Ishikawa (cell line): Measurements from ENCODE around the gene TECPR2.

Experiments
- CEBPB ChIP-seq: IDR thresholded peaks from 2 replicates; pipeline ENCODE4 v1.6.1; 2012
- CREB1 ChIP-seq: IDR thresholded peaks from 2 replicates; pipeline ENCODE4 v1.6.1; 2012; ENCODE audit warnings: low read depth
- EGR1 ChIP-seq: IDR thresholded peaks from 2 replicates; pipeline ENCODE4 v1.6.1; 2012
- EP300 ChIP-seq: IDR thresholded peaks from 2 replicates; pipeline ENCODE4 v1.6.1; 2012; ENCODE audit warnings: borderline replicate concordance
- FOXM1 ChIP-seq: IDR thresholded peaks from 2 replicates; pipeline ENCODE4 v1.6.1; 2012; ENCODE audit warnings: low read depth, borderline replicate concordance
- NFIC ChIP-seq: IDR thresholded peaks from 2 replicates; pipeline ENCODE4 v1.6.1; 2012
- RAD21 ChIP-seq: IDR thresholded peaks from 2 replicates; pipeline ENCODE4 v1.6.1; 2012; ENCODE audit warnings: low read depth
- REST ChIP-seq: IDR thresholded peaks from 2 replicates; pipeline ENCODE4 v1.6.1; 2012; ENCODE audit warnings: low read depth, mild to moderate bottlenecking
- TAF1 ChIP-seq: IDR thresholded peaks from 2 replicates; pipeline ENCODE4 v1.6.1; 2012; ENCODE audit warnings: low read depth, mild to moderate bottlenecking
- TCF12 ChIP-seq: IDR thresholded peaks from 2 replicates; pipeline ENCODE4 v1.6.1; 2012; ENCODE audit warnings: low read depth
- TEAD4 ChIP-seq: IDR thresholded peaks from 2 replicates; pipeline ENCODE4 v1.6.1; 2012
- YY1 ChIP-seq: IDR thresholded peaks from 2 replicates; pipeline ENCODE4 v1.6.1; 2012; ENCODE audit warnings: low read depth
- ZBTB7A ChIP-seq: IDR thresholded peaks from 2 replicates; pipeline ENCODE4 v1.6.1; 2012; ENCODE audit warnings: low read depth
- TF ChIP-seq, protein P1 (sequence below): IDR thresholded peaks from 2 replicates; pipeline ENCODE4 v1.6.1; 2012
- TF ChIP-seq, protein P2 (sequence below): IDR thresholded peaks from 2 replicates; pipeline ENCODE4 v1.6.1; 2012

The TECPR2 gene

GRCh38 chr14:102499401-102500157 is 136.8 kb downstream of the TECPR2 start:
- TF ChIP-seq ZBTB7A: no peak

- no peak for TF ChIP-seq TAF1
- TF ChIP-seq NFIC: no peak
- TF ChIP-seq YY1: no peak
- TF ChIP-seq, protein P1, sequence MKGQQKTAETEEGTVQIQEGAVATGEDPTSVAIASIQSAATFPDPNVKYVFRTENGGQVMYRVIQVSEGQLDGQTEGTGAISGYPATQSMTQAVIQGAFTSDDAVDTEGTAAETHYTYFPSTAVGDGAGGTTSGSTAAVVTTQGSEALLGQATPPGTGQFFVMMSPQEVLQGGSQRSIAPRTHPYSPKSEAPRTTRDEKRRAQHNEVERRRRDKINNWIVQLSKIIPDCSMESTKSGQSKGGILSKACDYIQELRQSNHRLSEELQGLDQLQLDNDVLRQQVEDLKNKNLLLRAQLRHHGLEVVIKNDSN: no peak
- TF ChIP-seq CREB1: no peak
- no peak for TF ChIP-seq EGR1
- TF ChIP-seq CEBPB: no peak
- no peak for TF ChIP-seq FOXM1
- TF ChIP-seq REST: no peak
- no peak for TF ChIP-seq ZBTB7A
- TF ChIP-seq TEAD4: no peak
- no peak for TF ChIP-seq TCF12
- TF ChIP-seq RAD21: no peak
- no peak for TF ChIP-seq EP300
These were observed 137.5 kb downstream of the TECPR2 start for GRCh38 chr14:102500158-102500662.

- TF ChIP-seq TCF12: no peak
- TF ChIP-seq REST: no peak
- TF ChIP-seq TEAD4: no peak
- TF ChIP-seq, protein P1: no peak
- TF ChIP-seq EP300: no peak
- TF ChIP-seq TAF1: no peak
- no peak for TF ChIP-seq CREB1
- TF ChIP-seq EGR1: no peak
- TF ChIP-seq, protein P2, sequence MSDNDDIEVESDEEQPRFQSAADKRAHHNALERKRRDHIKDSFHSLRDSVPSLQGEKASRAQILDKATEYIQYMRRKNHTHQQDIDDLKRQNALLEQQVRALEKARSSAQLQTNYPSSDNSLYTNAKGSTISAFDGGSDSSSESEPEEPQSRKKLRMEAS: no peak
- TF ChIP-seq RAD21: no peak
- TF ChIP-seq CEBPB: no peak
- no peak for TF ChIP-seq FOXM1
- no peak for TF ChIP-seq YY1
- no peak for TF ChIP-seq ZBTB7A
- no peak for TF ChIP-seq NFIC
These were observed 138.0 kb downstream of the TECPR2 start for GRCh38 chr14:102500713-102501112.

DNA sequence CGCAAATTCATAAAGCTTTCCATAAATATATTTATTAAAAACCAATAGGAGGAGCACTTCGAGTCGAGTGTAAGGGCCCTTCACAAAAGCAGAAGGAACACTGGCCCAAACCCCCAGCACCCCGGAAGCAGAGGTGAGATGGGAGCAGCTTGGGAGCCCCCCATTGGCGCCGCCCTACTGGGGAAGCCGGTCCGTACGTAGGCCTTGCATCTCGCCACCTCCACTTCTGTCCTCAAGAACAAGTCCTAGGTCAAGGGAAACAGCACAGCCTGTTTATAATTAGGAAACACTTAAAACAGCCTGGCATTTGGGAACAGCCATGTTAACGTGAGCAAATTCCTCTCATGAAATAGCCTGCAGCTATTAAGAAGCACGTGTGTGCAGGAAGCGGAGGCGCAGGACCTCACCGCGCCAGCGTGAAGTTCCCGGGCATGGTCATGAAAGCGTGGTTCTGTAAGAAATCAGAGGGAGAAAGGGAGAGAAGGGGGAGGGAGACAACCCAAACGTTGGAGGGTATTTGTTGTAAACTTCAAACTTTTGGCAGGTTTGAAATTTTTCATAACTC is 139.1 kb downstream of the TECPR2 start:
- no peak for TF ChIP-seq TAF1
- TF ChIP-seq EGR1: no peak
- TF ChIP-seq, protein P2: no peak
- no peak for TF ChIP-seq EP300
- no peak for TF ChIP-seq CEBPB
- TF ChIP-seq CREB1: no peak
- TF ChIP-seq, protein P1: no peak

DNA sequence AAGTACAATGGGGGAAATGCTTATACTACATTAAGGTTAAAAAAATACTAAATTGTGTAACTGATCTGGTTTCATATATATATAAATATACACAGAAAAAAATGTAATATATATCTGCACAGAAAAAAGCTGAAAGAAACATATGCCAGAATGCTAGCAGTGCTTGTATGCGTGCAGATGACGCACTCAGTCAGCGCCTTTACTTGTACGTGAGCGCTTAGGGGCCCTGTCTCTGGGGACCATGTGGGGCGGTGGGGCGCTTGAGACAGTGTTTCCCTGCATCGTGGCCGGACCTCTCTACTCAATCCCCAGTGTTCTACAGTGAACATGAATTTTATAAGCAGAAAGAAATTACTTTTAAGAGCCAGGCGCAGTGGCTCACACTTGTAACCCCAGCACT is 139.8 kb downstream of the TECPR2 start:
- no peak for TF ChIP-seq RAD21
- no peak for TF ChIP-seq TAF1
- TF ChIP-seq, protein P1: no peak
- TF ChIP-seq TEAD4: no peak
- TF ChIP-seq CREB1: no peak
- TF ChIP-seq ZBTB7A: no peak
- TF ChIP-seq CEBPB: no peak
- no peak for TF ChIP-seq TCF12
- TF ChIP-seq REST: no peak
